Measurements from ENCODE around the gene KIAA0825. TPM values are rescaled to one million over a fixed set of nuclear protein-coding genes. Genes with fewer than 3 reads are reported as not detected.

Gene KIAA0825
- total and polyA plus RNA-seq, 2 experiments from 2014 or later = 1.7 to 1.8 TPM

DNA sequence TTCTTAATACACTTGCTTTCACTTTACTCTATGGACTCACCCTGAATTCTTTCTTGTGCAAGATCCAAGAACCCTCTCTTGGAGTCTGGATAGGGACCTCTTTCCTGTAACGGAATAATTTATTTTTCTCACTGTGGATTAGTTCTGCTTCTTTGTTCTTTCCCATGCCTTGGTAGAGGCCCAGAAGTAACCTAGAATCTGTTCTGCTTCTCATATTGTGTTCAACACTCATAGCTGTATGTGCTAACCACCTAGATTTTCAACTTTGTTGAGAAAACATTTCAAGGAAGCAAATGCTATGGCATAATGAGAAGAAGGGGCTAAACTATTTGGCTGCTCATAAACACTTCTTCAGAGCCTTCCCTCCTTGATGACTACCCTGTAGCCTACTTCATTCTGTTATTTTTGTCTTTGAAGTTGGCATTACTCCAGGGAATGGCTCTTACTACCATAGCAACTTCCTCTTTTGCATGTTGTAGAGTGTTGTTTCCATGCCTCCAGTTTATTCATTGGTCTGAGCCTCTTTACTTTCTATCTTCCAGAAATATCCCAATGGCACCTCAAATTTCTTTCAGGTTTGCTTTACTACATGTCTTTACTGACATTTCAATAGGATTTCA, 74.3 kb downstream of the KIAA0825 start:
- H3K27ac Mint-ChIP-seq = no peak overlapping the region
- H3K4me3 Mint-ChIP-seq = no peak overlapping the region
- Histone ChIP-seq H3F3A (replicated peaks; ENCODE audit: low read depth) (no peaks in the 10 kb centered on the region), H3K27ac (ENCODE audit: low read depth) (no peak overlapping the region), H3K4me1 (ENCODE audit: insufficient read depth) (no peaks in the 10 kb centered on the region), H3K4me3 (no peak overlapping the region), H4K20me1 (replicated peaks; ENCODE audit: insufficient read depth) (no peaks in the 10 kb centered on the region), H2AFZ (no peak overlapping the region), H3K9me2 (ENCODE audit: insufficient read depth) (peaks cover 9% of the 10 kb centered on the region), H3K4me2 (no peak overlapping the region), H3K79me2 (replicated peaks; ENCODE audit: insufficient read depth) (no peaks in the 10 kb centered on the region), H3K36me3 (ENCODE audit: insufficient read depth) (peaks cover 10% of the 10 kb centered on the region), H3K27me3 (ENCODE audit: insufficient read depth) (no peaks in the 10 kb centered on the region)
- no peak for DNase-seq (ENCODE audit: low spot score)
- ATAC-seq = no peak
- no peaks in the 10 kb centered on the region; the same call in 2 of the 3 replicates for H3K4me1 Mint-ChIP-seq
- peaks cover 3% of the 10 kb centered on the region for H3K27me3 Mint-ChIP-seq (ENCODE audit: insufficient read depth, low read depth, poor library complexity)
- TF ChIP-seq NANOG (IDR thresholded peaks at IDR 0.05; ENCODE audit: borderline replicate concordance) (no peak), EZH2 (IDR thresholded peaks at IDR 0.05; ENCODE audit: low read depth, unreplicated experiment) (no peak), CREB1 (CRISPR knock-in tag; IDR thresholded peaks at IDR 0.05; ENCODE audit: low read depth) (no peak)
- TF ChIP-seq, protein P1, sequence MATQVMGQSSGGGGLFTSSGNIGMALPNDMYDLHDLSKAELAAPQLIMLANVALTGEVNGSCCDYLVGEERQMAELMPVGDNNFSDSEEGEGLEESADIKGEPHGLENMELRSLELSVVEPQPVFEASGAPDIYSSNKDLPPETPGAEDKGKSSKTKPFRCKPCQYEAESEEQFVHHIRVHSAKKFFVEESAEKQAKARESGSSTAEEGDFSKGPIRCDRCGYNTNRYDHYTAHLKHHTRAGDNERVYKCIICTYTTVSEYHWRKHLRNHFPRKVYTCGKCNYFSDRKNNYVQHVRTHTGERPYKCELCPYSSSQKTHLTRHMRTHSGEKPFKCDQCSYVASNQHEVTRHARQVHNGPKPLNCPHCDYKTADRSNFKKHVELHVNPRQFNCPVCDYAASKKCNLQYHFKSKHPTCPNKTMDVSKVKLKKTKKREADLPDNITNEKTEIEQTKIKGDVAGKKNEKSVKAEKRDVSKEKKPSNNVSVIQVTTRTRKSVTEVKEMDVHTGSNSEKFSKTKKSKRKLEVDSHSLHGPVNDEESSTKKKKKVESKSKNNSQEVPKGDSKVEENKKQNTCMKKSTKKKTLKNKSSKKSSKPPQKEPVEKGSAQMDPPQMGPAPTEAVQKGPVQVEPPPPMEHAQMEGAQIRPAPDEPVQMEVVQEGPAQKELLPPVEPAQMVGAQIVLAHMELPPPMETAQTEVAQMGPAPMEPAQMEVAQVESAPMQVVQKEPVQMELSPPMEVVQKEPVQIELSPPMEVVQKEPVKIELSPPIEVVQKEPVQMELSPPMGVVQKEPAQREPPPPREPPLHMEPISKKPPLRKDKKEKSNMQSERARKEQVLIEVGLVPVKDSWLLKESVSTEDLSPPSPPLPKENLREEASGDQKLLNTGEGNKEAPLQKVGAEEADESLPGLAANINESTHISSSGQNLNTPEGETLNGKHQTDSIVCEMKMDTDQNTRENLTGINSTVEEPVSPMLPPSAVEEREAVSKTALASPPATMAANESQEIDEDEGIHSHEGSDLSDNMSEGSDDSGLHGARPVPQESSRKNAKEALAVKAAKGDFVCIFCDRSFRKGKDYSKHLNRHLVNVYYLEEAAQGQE (IDR thresholded peaks at IDR 0.05; ENCODE audit: unreplicated experiment) = no peak
- TF ChIP-seq, protein P2, sequence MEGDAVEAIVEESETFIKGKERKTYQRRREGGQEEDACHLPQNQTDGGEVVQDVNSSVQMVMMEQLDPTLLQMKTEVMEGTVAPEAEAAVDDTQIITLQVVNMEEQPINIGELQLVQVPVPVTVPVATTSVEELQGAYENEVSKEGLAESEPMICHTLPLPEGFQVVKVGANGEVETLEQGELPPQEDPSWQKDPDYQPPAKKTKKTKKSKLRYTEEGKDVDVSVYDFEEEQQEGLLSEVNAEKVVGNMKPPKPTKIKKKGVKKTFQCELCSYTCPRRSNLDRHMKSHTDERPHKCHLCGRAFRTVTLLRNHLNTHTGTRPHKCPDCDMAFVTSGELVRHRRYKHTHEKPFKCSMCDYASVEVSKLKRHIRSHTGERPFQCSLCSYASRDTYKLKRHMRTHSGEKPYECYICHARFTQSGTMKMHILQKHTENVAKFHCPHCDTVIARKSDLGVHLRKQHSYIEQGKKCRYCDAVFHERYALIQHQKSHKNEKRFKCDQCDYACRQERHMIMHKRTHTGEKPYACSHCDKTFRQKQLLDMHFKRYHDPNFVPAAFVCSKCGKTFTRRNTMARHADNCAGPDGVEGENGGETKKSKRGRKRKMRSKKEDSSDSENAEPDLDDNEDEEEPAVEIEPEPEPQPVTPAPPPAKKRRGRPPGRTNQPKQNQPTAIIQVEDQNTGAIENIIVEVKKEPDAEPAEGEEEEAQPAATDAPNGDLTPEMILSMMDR (conservative IDR thresholded peaks at IDR 0.05; ENCODE audit: low read depth in 2 of 2) = no peak
- peaks cover 44% of the 10 kb centered on the region for H3K36me3 Mint-ChIP-seq (ENCODE audit: low read depth)
- peaks cover 62% of the 10 kb centered on the region for H3K9me3 Mint-ChIP-seq

DNA sequence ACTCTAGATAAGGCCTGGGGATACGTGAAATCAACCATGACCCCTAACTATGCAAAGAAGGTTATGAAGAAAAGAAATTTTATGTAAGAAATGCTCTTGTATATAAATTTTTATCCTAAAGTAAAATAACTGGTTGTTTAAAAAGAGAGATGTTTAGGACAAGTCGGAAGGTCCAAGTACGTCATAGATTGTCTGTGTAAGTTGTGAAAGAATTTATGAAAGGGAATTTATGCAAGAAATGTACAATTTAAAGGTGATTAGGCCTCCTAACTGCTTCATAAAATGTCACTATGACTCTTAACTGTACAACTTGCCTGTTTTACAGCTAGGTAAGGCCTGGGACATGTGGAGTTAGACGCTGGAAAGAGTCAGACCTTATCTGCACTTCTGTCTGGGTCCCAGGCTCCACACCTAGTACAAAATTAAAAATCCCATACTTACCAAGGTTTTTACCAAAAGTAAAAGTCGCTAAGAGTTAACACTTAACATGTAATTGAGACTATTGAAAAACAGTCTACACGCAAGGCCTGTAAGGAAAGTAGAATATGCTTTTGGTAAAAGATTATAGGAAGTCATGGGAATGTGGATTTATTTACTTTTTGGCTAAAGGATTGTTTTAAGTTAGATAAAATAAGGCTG, 77.4 kb downstream of the KIAA0825 start:
- H3K4me3 ChIP-seq = no peak overlapping the region
- H3K4me1 Mint-ChIP-seq = no peaks in the 10 kb centered on the region; the same call in 2 of the 3 replicates
- no peaks in the 10 kb centered on the region for H3K4me1 ChIP-seq (ENCODE audit: insufficient read depth)
- H3K4me3 Mint-ChIP-seq = no peak overlapping the region
- H3K79me2 ChIP-seq (replicated peaks; ENCODE audit: insufficient read depth) = no peaks in the 10 kb centered on the region
- H3K36me3 ChIP-seq (ENCODE audit: insufficient read depth) = peaks cover 10% of the 10 kb centered on the region
- H3K36me3 Mint-ChIP-seq (ENCODE audit: low read depth) = peaks cover 46% of the 10 kb centered on the region
- peaks cover 21% of the 10 kb centered on the region for H3K9me2 ChIP-seq (ENCODE audit: insufficient read depth)
- H3K27ac ChIP-seq (ENCODE audit: low read depth) = no peak overlapping the region
- H3K4me2 ChIP-seq = no peak overlapping the region
- TF ChIP-seq CREB1 (CRISPR knock-in tag; IDR thresholded peaks at IDR 0.05; ENCODE audit: low read depth) = no peak
- peak; percentile 64 for DNase-seq (ENCODE audit: low spot score)
- no peaks in the 10 kb centered on the region for H3F3A ChIP-seq (replicated peaks; ENCODE audit: low read depth)
- H3K27me3 ChIP-seq (ENCODE audit: insufficient read depth) = no peaks in the 10 kb centered on the region
- ATAC-seq = no peak
- H2AFZ ChIP-seq = no peak overlapping the region
- no peaks in the 10 kb centered on the region for H4K20me1 ChIP-seq (replicated peaks; ENCODE audit: insufficient read depth)
- peaks cover 3% of the 10 kb centered on the region for H3K27me3 Mint-ChIP-seq (ENCODE audit: insufficient read depth, low read depth, poor library complexity)
- H3K27ac Mint-ChIP-seq = no peak overlapping the region
- peaks cover 75% of the 10 kb centered on the region for H3K9me3 Mint-ChIP-seq

Measured in GM23338 (cell line).